Measurements from ENCODE around the gene SLC26A8.
"Not testable (repeated sequence)": the region's sequence is repeated elsewhere in the genome, so short reads cannot be mapped to it uniquely, and the experiment has no call there.

The SLC26A8 gene

DNA sequence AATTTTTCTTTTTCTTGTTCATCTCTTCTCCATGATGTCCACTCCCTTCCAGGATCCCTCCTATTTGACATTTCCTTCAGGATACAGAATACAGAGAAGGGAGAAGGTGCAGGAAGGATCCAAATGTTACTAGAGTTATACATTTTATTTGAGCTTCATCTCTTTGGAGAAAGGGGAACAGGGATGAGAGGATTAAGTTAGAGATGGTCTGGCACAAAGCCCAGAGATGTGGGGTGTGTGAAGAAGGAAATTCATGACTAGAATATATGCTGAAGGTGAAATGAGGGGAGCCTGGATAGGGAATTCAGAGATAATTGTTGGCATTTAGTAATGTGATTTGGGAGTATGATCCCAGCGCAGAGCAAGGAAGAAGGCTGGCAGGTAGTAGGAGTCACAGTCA is 81.1 kb downstream of the SLC26A8 start:
- DNase-seq (ENCODE audit: low spot score): no peak

DNA sequence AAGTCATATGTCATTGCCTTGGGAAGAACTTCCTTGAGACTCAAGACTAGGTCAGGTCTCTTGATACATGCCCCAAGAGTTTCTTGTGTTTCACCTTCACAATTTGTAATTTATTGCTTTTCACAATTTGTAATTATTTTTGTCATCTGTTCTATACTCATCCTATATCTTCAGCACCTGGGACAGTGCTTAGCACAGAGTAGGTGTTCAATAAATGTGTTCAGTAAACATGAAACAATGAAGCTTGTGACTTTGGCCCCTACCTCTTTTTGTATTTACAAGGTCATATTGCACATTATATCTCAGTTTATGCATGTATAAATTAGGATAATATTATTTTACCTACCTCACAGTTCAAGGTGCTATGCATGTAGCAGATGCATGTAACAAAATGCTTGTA is 82.1 kb downstream of the SLC26A8 start:
- no peak for DNase-seq (ENCODE audit: low spot score)

DNA sequence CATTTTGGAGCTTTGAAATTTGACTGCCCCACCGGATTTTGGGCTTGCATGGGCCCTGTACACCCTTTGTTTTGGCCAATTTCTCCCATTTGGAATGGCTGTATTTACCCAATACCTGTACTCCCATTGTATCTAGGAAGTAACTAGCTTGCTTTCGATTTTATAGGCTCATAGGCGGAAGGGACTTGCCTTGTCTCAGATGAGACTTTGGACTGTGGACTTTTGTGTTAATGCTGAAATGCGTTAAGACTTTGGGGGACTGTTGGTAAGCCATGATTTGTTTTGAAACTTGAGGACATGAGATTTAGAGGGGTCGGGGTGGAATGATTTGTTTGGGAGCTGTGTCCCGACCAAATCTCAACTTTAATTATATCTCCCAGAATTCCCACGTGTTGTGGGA is 83.3 kb downstream of the SLC26A8 start:
- not testable (repeated sequence) for DNase-seq (ENCODE audit: low spot score)

DNA sequence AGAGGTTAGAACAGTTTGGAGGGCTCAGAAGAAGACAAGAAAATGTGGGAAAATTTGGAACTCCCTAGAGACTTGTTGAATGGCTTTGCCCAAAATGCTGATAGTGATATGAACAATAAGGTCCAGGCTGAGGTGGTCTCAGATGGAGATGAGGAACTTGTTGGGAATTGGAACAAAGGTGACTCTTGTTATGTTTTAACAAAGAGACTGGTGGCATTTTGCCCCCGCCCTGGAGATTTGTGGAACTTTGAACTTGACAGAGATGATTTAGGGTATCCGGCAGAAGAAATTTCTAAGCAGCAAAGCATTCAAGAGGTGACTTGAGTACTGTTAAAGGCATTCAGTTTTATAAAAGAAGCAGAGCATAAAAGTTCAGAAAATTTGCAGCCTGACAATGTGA is 84.4 kb downstream of the SLC26A8 start:
- DNase-seq (ENCODE audit: low spot score): not testable (repeated sequence)

DNA sequence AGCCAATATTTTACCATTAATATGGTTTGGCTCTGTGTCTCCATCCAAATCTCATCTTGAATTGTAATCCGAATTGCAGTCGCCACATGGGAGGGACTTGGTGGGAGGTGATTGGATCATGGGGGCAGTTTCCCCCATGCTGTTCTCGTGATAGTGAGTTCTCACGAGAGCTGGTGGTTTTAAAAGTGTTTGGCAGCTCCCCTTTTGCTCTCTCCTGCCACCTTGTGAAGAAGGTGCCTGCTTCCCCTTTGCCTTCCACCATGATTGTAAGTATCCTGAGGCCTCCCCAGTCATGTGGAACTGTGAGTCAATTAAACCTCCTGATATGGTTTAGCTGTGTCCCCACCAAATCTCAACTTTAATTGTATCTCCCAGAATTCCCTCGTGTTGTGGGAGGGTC is 85.2 kb downstream of the SLC26A8 start:
- DNase-seq (ENCODE audit: low spot score): not testable (repeated sequence)

DNA sequence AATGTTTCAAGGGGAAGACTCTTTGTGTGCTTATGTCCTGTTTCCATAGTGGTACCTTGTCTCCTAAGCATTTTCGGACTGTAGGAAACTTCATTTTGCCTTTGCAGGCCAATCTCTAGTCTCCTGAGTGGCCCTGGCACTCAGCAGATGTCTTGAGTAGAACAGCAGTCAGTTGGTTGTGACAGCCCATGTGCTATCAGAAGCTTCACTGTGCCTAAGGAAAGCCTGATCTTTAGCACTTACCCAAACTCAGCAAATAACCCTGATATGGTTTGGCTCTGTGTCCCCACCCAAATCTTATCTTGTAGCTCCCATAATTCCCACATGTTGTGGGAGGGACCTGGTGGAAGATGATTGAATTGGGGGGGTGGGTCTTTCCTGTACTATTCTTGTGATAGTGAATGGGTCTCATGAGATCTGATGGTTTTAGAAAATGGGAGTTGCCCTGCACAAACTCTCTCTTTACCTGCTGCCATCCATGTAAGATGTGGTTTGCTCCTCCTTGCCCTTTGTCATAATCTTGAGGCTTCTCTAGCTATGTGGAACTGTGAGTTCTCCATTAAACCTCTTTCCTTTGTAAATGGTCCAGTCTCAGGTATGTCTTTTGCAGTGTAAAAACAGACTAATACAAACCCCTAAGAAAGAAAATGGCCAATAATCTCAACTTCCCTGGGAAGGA is 87.6 kb downstream of the SLC26A8 start:
- DNase-seq (ENCODE audit: low spot score): no peak

DNA sequence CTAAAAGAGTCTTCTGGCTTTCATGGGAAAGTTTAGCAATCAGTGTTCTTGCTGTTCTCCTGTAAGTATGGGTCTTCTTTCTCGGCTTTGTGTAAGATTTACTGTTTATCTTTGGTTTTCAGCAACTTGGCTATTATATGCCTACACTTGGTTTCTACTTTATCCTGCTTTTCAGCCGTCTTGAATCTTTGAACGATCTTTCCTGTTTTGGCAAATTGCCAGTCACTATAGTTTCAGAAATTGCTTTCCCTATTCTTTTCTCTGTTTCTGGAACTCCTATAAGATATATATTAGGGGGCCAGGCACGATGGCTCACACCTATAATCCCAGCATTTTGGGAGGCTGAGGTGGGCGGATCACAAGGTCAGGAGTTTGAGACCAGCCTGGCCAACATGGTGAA is 89.0 kb downstream of the SLC26A8 start:
- no peak for DNase-seq (ENCODE audit: low spot score)

DNA sequence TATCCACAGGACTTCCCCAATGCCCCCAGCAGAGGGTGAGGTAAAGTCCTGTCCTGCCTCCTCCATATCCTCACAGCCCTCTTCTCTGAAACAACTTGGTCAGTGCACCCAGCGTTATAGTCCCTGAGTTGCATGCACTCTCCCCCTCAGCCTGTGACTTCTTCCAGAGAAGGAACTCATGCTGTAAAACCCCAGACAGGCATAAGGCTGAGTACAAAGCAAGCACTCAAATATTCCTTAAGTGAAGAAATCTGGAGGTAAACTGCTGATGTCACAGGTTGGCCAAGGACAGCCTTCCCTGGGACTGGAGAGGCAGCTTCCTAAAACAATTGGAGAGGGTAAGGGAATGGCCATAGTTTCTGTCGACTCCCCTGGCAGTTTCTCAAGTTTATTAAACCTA is 90.6 kb downstream of the SLC26A8 start:
- DNase-seq (ENCODE audit: low spot score): no peak

DNA sequence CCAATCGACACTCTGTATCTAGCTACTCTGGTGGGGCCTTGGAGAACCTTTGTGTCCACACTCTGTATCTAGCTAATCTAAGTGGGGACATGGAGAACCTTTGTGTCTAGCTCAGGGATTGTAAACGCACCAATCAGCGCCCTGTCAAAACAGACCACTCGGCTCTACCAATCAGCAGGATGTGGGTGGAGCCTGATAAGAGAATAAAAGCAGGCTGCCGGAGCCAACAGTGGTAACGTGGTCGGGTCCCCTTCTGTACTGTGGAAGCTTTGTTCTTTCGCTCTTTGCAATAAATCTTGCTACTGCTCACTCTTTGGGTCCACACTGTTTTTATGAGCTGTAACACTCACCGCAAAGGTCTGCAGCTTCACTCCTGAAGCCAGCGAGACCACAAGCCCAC is 92.6 kb downstream of the SLC26A8 start:
- DNase-seq (ENCODE audit: low spot score): not testable (repeated sequence)

DNA sequence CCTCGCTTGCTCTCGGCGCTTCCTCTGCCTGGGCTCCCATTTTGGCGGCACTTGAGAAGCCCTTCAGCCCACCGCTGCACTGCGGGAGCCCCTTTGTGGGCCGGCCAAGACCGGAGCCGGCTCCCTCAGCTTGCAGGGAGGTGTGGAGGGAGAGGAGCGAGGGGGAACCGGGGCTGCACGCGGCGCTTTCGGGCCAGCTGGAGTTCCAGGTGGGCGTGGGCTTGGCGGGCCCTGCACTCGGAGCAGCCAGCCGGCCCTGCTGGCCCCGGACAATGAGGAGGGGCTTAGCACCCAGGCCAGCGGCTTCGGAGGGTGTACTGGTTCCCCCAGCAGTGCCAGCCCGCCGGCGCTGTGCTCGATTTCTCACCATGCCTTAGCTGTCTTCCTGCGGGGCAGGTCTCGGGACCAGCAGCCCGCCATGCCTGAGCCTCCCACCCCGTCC is 93.3 kb downstream of the SLC26A8 start:
- no peak for DNase-seq (ENCODE audit: low spot score)

DNA sequence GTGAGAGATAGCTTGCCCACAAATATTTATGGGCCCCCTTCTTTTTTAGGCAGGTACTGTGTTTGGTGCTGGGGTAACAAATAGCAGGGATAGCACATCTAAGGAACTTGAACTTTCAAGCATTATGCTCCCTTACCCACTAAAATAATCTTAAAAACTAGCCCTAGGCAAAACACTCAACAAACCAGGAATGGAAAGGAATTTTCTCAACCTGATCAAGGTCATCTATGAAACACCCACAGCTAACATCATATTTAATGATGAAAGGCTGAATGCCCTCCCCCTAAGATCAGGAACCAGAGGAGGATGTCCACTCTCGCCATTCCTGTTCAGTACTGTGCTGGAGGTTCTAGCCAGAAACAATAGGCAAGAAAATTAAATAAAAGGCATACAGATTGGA is 94.8 kb downstream of the SLC26A8 start:
- DNase-seq (ENCODE audit: low spot score): no peak

DNA sequence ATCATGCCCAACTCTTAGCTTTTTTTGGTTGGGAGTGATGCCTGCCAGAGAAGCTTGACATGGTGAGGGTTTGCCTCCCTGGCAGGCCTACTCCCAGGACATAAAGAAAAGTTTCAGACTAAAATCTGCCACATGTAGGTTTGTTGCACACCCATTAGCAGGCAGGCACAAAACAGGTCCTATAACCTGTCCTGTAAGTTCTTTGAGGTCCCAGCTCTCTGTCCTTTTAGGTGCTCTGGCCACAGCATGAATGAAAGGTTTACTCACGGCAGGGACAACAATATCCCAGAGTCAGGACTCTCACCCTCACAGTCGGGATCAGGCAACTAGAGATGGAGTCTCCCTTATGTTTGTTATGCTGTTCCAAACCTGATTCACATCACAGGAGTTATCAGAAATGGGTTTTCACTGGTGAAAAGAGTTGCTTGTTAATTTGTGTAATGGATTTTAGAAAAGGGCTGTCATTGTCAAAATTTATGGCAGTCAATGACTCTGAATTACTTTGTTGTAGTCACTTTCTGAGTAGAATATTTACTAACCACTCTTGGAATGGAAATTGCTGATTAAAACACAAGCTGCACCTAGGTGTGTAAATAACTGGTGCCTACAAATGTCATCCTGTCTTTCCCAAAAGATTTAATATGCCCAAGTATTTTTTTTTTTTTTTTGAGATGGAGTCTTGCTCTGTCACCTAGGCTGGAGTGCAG is 97.8 kb downstream of the SLC26A8 start:
- no peak for DNase-seq (ENCODE audit: low spot score)

DNA sequence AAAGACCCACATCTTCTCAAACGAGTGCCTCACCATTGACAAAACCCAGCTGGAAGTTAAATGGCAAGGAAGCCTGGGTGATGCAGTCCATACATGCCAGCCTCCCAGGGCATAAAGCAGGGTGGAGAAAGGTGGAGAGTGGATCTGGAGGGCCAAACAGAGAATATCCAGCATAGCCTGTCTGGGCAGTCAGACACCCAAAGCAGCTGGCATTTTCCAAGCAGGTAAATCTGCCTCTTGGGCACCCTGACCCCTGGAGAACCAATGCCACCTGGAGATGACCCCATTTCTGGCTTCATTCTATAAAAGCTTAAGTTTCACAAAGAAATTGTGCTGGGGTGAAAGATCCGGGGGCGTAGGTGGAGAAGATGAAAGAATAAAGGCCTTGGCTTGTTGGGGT is 98.5 kb downstream of the SLC26A8 start:
- DNase-seq (ENCODE audit: low spot score): no peak

DNA sequence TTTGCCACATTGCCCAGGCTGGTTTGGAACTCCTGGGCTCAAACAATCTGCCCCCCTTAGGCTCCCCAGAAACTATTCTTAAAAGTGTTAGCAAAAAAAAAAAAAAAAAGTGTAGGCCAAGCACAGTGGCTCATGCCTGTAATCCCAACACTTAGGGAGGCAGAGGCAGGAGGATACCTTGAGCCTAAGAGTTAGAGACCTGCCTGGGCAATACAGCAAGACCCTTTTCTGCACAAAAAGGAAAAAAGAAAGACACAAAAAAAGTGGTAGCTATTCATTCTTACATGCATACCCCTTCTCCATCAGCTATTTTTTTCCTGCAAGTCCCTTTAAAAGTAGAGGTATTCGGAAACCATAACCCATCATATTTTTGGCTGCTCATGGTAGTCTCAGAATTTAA is 100.3 kb downstream of the SLC26A8 start:
- no peak for DNase-seq (ENCODE audit: low spot score)

DNA sequence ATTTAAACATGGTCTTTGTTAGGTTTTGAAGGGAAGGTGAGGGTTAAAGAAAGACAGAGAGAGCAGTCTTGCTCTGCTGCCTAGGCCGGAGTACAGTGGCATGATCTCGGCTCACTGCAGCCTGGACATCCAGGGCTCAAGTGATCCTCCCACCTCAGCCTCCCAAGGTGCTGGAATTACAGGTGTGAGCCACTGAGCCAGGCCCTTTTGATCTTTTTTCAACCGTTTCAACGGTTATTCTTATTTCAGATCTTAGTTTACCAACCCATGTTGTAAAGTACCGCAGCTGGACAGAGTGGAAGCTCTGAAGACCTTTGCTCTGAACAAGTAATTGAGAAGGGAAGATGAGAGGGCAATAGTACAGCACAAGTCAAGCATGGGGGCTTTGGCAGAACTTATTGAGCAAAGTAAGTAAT is 102.3 kb downstream of the SLC26A8 start:
- DNase-seq (ENCODE audit: low spot score): no peak

DNA sequence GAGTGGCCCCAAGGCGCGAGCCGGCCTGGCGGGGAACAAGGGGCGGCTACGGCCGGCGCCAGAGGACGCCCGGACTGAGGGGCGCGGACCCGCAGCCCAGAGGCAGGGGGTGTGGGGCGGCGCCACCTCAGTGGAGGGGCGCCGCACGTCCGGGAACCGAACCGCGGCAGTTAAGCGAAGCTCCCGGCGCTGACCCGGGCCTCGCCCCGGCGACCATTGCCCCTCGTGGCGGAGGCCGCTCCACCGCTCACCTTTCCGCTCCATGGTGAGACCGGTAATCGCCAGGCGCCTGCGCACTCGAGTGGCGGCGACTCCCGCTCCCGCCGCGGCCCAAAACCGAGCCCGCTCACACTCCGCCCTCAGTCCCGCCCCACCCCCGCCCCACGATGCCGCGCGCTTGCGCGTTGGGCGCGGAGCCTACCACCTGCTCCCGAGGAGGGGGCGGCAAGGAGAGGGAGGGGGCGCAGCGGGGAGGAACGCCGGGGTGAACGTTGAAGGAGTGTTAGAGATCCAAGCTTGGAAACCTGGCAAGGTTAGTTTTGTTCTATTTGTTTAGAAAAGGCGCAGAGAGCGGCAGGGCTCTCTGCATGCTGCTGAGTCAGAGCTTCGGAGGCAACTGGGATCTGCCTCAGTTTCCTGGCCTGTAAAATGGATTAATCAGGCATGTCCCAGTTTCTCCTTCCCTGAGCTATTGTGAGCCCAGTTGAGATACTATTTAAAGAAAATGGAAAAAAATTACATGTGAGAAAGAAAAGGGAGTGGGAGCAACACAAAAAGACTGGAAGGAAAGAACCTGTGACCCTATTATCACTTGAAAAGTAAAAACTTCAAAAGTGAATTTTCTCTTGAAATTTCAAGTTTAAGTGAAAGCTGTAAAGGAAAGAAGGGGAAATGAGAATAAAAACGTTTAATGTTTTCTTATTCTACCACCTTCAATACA is 103.4 kb downstream of the SLC26A8 start, which contains the start of gene SRPK1:
SRPK1 (minus strand) TSS at position 306 of the 940 bp plus-strand sequence; CDS start at position 264, 42 bp downstream.
- DNase-seq (ENCODE audit: low spot score): peak; percentile 81

DNA sequence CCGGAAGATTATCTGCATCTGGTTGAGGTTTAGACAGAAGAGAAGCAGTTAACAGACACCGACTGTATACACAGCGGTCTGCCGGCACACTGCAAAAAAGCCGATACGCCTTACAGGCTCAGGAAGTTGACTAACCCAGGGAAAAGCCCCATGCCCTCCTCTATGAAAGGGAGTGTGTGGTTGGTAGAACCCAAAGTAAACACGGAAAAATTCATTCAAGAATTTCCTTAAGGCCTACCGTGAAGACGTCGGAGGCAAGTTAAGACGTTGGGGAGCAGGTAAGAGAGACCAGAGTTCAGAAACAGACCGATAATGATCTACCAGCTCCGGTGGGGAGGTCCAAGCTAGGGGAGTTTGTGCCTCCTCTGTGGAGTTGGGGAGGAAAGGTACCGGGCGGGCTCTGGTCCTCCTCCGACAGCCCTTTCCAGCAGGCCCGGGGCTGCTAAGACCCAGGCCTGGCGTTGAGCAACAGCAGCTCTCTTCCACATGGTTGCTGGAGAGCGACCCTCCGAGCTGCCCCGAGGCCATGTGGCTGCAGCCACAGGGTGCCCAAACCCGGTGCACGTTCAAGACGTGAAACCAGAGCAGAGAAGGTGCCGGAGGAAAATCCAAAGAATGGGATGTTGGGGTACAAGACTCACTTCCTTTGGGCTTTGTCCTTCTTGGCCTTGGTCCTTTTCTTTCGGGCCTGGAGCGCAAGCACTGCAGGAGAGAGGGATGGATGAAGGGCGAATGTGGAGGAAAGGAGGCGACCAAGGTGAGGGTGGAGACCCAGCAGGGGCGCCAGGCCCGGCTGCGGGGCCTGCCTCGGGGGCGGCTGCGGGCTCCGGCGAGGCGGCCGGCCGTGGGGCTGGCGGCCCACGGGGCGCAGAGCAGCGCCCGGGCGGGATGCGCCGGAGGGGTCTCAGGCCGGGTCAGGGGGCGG is 104.4 kb downstream of the SLC26A8 start:
- peak; percentile 34 for DNase-seq (ENCODE audit: low spot score)

DNA sequence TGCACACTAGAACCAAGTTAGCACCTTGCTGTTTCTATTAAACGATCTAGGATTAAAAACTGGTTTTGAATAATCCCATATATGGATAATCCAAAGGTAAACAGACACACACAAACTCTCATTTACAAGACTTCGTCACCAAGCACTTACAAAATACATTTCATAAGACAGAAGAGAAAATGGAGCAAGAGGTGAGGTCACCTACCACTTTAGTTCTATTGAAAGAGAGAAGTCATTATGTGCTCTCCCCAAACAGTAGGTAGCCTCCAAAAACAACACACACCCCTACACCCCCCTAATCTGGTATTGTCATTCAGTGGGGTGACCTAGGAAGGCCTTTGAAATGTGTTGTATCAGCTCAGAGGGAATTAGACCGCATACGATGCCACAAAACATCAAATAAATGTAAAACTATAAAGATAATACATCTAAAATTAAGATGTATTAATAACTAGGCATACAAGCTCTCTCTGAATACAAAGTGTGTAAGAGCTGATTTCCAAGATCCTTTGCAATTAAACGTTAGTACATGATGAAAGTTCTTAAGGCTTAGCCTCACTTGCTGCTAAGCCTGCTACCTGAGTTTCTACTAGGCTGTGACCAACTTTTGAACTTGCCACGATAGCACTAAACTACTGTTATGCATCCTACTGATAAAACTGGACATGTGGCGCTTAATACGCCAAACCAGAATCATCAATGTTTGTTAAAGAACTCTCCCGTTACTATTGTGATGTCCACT is 105.2 kb downstream of the SLC26A8 start:
- no peak for DNase-seq (ENCODE audit: low spot score)

DNA sequence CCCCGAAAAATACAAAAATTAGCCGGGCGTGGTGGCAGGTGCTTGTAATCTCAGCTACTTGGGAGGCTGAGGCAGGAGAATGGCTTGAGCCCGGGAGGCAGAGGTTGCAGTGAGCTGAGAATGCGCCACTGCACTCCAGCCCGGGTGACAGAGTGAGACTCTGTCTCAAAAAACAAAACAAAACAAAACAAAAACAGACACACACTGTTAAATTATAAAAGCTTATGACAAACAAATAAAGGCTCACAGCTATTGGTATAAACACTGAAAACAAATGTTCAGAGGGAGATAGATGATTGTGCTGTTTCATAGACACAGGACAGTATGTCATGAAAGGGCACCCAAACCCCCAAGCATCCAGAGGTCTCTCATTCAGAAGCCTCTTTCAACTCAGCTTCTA is 107.5 kb downstream of the SLC26A8 start:
- not testable (repeated sequence) for DNase-seq (ENCODE audit: low spot score)

DNA sequence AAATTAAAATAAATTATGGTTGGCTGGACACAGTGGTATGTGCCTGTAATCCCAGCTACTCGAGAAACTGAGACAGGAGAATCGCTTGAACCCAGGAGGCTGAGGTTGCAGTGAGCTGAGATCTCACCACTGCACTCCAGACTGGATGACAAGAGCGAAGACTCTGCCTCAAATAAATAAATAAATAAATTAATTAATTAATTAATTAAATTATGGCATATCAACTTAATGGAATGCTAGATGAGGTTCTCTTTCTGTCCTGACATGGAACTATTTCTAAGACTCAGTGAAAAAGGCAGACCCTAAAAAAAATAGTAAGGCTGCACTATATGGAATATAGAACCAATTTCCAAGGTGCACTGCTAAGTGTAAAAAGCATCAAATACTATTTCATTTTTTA is 108.4 kb downstream of the SLC26A8 start:
- no peak for DNase-seq (ENCODE audit: low spot score)

DNA sequence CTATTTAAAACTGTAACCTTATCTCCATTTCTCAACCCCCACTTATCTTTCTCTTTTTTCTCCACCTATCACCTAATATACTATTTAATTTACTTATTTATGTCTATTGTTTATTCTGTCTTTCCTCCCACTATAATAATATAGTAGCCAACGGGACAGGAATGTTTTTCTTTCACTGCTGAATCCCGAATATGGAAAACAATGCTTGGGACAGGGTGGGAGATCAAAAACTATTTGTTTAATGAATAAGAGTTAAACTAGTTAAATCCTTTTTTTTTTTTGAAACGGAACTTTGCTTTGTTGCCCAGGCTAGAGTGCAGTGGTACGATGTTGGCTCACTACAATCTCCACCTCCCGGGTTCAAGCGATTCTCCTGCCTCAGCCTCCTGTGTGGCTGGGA is 109.9 kb downstream of the SLC26A8 start:
- no peak for DNase-seq (ENCODE audit: low spot score)

Measured in HuH-7.5 (cell line).